ENCODE data around the gene AKT2.

Gene AKT2

DNA sequence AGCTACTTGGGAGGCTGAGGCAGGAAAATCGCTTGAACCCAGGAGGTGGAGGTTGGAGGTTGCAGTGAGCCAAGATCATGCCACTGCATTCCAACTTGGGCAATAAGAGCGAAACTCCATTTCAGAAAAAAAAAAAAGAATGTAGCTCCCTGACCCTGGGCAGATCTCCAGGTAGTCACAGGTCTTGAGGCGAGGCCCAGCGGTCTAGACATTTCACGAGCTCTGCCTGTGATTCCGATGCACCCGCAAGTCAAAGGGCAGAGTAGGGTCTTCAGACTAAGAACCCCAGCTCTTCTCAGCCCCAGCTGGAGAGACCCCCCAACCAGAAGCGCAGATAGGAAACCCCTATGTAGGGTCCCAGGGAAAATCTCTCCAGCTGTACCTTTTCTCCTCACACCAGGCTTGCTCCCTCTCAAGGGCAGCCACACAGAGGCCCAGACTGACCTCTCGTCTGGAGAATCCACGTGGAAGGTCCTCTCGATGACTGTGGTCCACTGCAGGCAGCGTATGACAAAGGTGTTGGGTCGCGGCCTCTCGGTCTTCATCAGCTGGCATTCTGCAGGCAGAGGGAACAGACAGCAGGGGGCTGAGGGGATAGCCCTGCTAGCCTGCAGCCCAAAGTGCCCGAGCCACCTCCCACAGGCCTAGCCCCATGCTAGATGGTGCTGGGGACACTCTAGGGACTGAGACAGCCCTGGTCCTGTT is 30.3 kb downstream of the AKT2 start:
- no peak for TF ChIP-seq CTCF (IDR thresholded peaks at IDR 0.05; ENCODE audit: low read depth, low read length)
- no peak overlapping the region for H3K4me3 ChIP-seq (replicated peaks in 1 of 2; ENCODE audit: low read depth in 2 of 2, low read length in 2 of 2)
- DNase-seq (ENCODE audit: low read depth in 2 of 2) = no peak

DNA sequence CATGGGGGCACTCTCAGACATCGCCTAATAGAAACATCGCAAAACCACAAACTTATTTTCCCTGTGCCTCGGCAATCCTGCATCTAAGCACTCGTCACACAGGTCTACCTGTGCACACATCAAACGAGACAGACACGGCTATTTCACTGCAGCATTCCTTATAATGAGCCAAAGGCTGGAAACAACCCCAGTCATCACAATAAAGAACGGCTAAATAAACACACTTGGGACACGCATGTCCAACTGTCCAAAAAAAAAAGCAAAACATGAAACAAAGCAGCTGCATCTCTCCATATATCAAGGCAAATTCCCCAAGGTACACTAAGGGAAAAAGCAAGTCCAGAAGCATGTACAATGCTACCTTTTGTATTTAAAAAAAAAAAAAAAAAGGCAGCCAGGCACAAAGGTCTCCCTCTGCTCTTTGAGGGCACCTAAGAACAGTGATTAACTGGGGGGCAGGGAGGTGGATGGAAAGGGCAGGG is 31.5 kb downstream of the AKT2 start:
- no peak for DNase-seq (ENCODE audit: low read depth in 2 of 2)
- TF ChIP-seq CTCF (IDR thresholded peaks at IDR 0.05; ENCODE audit: low read depth, low read length) = no peak
- H3K4me3 ChIP-seq (replicated peaks in 1 of 2; ENCODE audit: low read depth in 2 of 2, low read length in 2 of 2) = no peak overlapping the region

GRCh38 chr19:40252395-40252794 is 32.8 kb downstream of the AKT2 start:
- no peak for DNase-seq (ENCODE audit: low read depth in 2 of 2)
- H3K4me3 ChIP-seq (replicated peaks in 1 of 2; ENCODE audit: low read depth in 2 of 2, low read length in 2 of 2) = no peak overlapping the region
- no peak for TF ChIP-seq CTCF (IDR thresholded peaks at IDR 0.05; ENCODE audit: low read depth, low read length)

- TF ChIP-seq CTCF (IDR thresholded peaks at IDR 0.05; ENCODE audit: low read depth, low read length) = no peak
- H3K4me3 ChIP-seq (replicated peaks in 1 of 2; ENCODE audit: low read depth in 2 of 2, low read length in 2 of 2) = no peak overlapping the region
- no peak for DNase-seq (ENCODE audit: low read depth in 2 of 2)
Observed at GRCh38 chr19:40251991-40252390, 33.2 kb downstream of the AKT2 start.

- DNase-seq (ENCODE audit: low read depth in 2 of 2) = no peak
Observed at GRCh38 chr19:40251244-40251643, 33.9 kb downstream of the AKT2 start.

GRCh38 chr19:40249781-40250180 is 35.4 kb downstream of the AKT2 start:
- DNase-seq (ENCODE audit: low read depth in 2 of 2) = no peak
- TF ChIP-seq CTCF (IDR thresholded peaks at IDR 0.05; ENCODE audit: low read depth, low read length) = no peak
- H3K4me3 ChIP-seq (replicated peaks in 1 of 2; ENCODE audit: low read depth in 2 of 2, low read length in 2 of 2) = no peak overlapping the region

More at GRCh38 chr19:40251244-40251643, 33.9 kb downstream of the AKT2 start:
- H3K4me3 ChIP-seq (replicated peaks in 1 of 2; ENCODE audit: low read depth in 2 of 2, low read length in 2 of 2) = no peak overlapping the region
- TF ChIP-seq CTCF (IDR thresholded peaks at IDR 0.05; ENCODE audit: low read depth, low read length) = no peak

- no peak for DNase-seq (ENCODE audit: low read depth in 2 of 2)
- H3K4me3 ChIP-seq (replicated peaks in 1 of 2; ENCODE audit: low read depth in 2 of 2, low read length in 2 of 2) = no peak overlapping the region
- TF ChIP-seq CTCF (IDR thresholded peaks at IDR 0.05; ENCODE audit: low read depth, low read length) = no peak
Observed at GRCh38 chr19:40249201-40249600, 35.9 kb downstream of the AKT2 start.
